BE2C (cell line): ENCODE data around the gene KRTAP4-6.
"Not testable (repeated sequence)": the region's sequence is repeated elsewhere in the genome, so short reads cannot be mapped to it uniquely, and the experiment has no call there.

Source experiments
- DNase-seq: peaks from one replicate; pipeline ENCODE4 v3.0.0-alpha.2; 2020
- H3K27me3 ChIP-seq: fragments of 250-450 bp; sonication (Bioruptor Pico); 2 replicates; pipeline ENCODE4 v1.5.1; 2020; ENCODE audit warnings: mild to moderate bottlenecking
- H3K36me3 ChIP-seq: fragments of 250-450 bp; sonication (Bioruptor Pico); 2 replicates; pipeline ENCODE4 v1.5.1; 2020; ENCODE audit warnings: mild to moderate bottlenecking
- H3K4me1 ChIP-seq: fragments of 250-450 bp; sonication (Bioruptor Pico); 2 replicates; pipeline ENCODE4 v1.5.1; 2020
- H3K4me3 ChIP-seq: 2 replicates; pipeline ENCODE4 v1.5.1; 2011; ENCODE audit warnings: low read depth, low read length
- H3K9me3 ChIP-seq: fragments of 250-450 bp; sonication (Bioruptor Pico); 2 replicates; pipeline ENCODE4 v1.5.1; 2020
- CTCF ChIP-seq: IDR thresholded peaks from 2 replicates; pipeline ENCODE4 v1.5.1; 2012; ENCODE audit warnings: mild to moderate bottlenecking, low read depth, low read length

The KRTAP4-6 gene

GRCh38 chr17:41131979-41132378 lies 8.4 kb downstream of the KRTAP4-6 start:
- Histone ChIP-seq H3K9me3 (no peaks in the 10 kb centered on the region), H3K27me3 (peaks cover 21% of the 10 kb centered on the region), H3K4me1 (no peaks in the 10 kb centered on the region), H3K4me3 (no peak overlapping the region), H3K36me3 (no peaks in the 10 kb centered on the region)
- TF ChIP-seq CTCF: no peak
- DNase-seq: no peak

DNA sequence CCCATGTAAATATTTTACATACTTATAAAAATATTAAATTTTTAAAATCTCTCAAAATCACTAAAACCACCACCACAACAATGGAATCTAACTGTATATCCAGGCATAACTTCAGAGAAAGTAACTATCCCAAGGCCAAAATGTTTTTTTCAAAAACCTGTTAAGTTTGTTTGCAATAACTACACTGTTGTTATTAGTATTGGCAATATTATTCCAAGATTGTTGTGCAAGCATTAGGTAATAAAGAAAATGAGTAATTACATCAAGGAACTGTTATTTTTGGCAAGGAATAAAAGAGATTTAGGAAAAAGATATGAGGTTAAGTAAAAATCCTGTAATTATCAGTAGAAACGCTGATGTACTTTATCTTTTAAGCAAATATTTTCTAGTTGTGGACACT lies 13.0 kb downstream of the KRTAP4-6 start:
- TF ChIP-seq CTCF: no peak
- H3K9me3 ChIP-seq: no peaks in the 10 kb centered on the region
- no peak overlapping the region for H3K4me3 ChIP-seq
- no peak for DNase-seq
- no peaks in the 10 kb centered on the region for H3K36me3 ChIP-seq
- H3K4me1 ChIP-seq: no peaks in the 10 kb centered on the region
- peaks cover 19% of the 10 kb centered on the region for H3K27me3 ChIP-seq

DNA sequence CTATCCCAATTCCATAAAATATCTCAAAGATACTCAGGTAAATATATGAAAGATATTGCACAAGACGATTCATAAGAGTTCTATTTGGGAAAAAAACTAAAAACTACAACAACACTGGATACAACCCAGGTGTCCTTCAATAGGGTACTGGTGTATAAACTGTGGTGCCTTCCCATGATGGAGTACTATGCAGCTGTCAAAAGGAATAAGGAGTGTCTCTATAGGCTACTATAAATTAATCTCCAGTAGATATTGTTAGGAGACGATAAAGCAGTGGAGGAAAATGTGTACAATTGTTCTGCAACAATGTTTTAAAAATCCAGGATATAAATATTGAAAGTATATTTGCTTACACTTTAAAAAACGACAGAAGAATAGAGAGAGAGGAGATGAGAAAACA lies 13.9 kb downstream of the KRTAP4-6 start:
- Histone ChIP-seq H3K36me3 (no peaks in the 10 kb centered on the region), H3K27me3 (peaks cover 12% of the 10 kb centered on the region), H3K4me1 (no peaks in the 10 kb centered on the region), H3K4me3 (no peak overlapping the region), H3K9me3 (no peaks in the 10 kb centered on the region)
- DNase-seq: no peak
- no peak for TF ChIP-seq CTCF

- H3K27me3 ChIP-seq: peaks cover 7% of the 10 kb centered on the region
- no peaks in the 10 kb centered on the region for H3K36me3 ChIP-seq
- no peak for DNase-seq
- H3K4me1 ChIP-seq: no peaks in the 10 kb centered on the region
- no peaks in the 10 kb centered on the region for H3K9me3 ChIP-seq
- no peak for TF ChIP-seq CTCF
- H3K4me3 ChIP-seq: no peak overlapping the region
Observed at GRCh38 chr17:41125064-41125463, 15.3 kb downstream of the KRTAP4-6 start.

GRCh38 chr17:41123991-41124371 lies 16.4 kb downstream of the KRTAP4-6 start, which contains the start of gene KRTAP4-12:
KRTAP4-12 (minus strand) TSS chr17:41124182; CDS start chr17:41124122, 60 bp downstream.
- not testable (repeated sequence) for H3K36me3 ChIP-seq, H3K9me3 ChIP-seq, DNase-seq, H3K4me1 ChIP-seq, H3K4me3 ChIP-seq
- H3K27me3 ChIP-seq: peaks cover 11% of the 10 kb centered on the region

GRCh38 chr17:41123292-41123990 lies 16.9 kb downstream of the KRTAP4-6 start:
- H3K36me3 ChIP-seq, H3K4me3 ChIP-seq, H3K4me1 ChIP-seq, DNase-seq, H3K9me3 ChIP-seq: not testable (repeated sequence)
- peaks cover 11% of the 10 kb centered on the region for H3K27me3 ChIP-seq

- DNase-seq: no peak
- no peaks in the 10 kb centered on the region for H3K36me3 ChIP-seq
- H3K27me3 ChIP-seq: peaks cover 11% of the 10 kb centered on the region
- no peak for TF ChIP-seq CTCF
- no peaks in the 10 kb centered on the region for H3K9me3 ChIP-seq
- H3K4me1 ChIP-seq: no peaks in the 10 kb centered on the region
- no peak overlapping the region for H3K4me3 ChIP-seq
Observed at GRCh38 chr17:41121742-41122141, 18.6 kb downstream of the KRTAP4-6 start.

- H3K9me3 ChIP-seq, DNase-seq, H3K36me3 ChIP-seq, H3K4me3 ChIP-seq, H3K4me1 ChIP-seq: not testable (repeated sequence)
- peaks cover 11% of the 10 kb centered on the region for H3K27me3 ChIP-seq
Observed at GRCh38 chr17:41119696-41120690, 20.4 kb downstream of the KRTAP4-6 start.
